Endothelial cell of umbilical vein (primary cell): ENCODE results near the gene OR56A3. TPM values are rescaled to one million over a fixed set of nuclear protein-coding genes. Genes with fewer than 3 reads are reported as not detected.

Experiments
- BruUV-seq: library from RNA; stranded (reverse); fragments of 400-500 nt; replicated peaks from 2 replicates; lab custom pipeline; 2021; lab: Mats Ljungman, UMichigan
- CTCF ChIA-PET: fragments of 300-600, 350-600 bp; sonication (Branson Sonifier 250); formaldehyde crosslinking; loops from one replicate; lab custom pipeline; 2021; ENCODE audit warnings: antibody characterized with exemption, inconsistent platforms; lab: Charles Lee
- POLR2A ChIA-PET: fragments of 300-600, 350-600 bp; sonication (Branson Sonifier 250); formaldehyde crosslinking; loops from one replicate; lab custom pipeline; 2021; ENCODE audit warnings: antibody characterized with exemption, inconsistent platforms; lab: Charles Lee
- DNase-seq: peaks from one replicate; pipeline ENCODE4 v3.0.0-alpha.2; 2011; ENCODE audit warnings: low read depth, low spot score
- FAIRE-seq: peaks from 2 replicates; lab custom pipeline; 2011; peaks lifted over from hg19 to GRCh38; lab: Jason Lieb, UNC
- H2AFZ ChIP-seq: 2 replicates; pipeline ENCODE4 v1.6.0; 2012; ENCODE audit warnings: low read depth, low read length, control low read depth, inconsistent platforms
- H3K27ac ChIP-seq: 2 replicates; pipeline ENCODE4 v1.5.1; 2011; ENCODE audit warnings: low read depth, mild to moderate bottlenecking, control low read depth, low read length, moderate library complexity; ENCODE audit not compliant: insufficient read depth
- H3K27me3 ChIP-seq, 2 experiments: 2 replicates each; pipeline versions ENCODE4 v1.6.0 to v1.6.1; 2011; ENCODE audit warnings: low read length in 2 of 2, mixed read lengths in 1 of 2; ENCODE audit not compliant: control insufficient read depth in 2 of 2, insufficient read depth in 2 of 2
- H3K36me3 ChIP-seq, 2 experiments: 2 replicates in 1 of 2; 3 replicates in 1 of 2; pipeline ENCODE4 v1.5.1; 2011; ENCODE audit warnings: low read length in 2 of 2, mild to moderate bottlenecking in 1 of 2, moderate library complexity in 1 of 2; ENCODE audit not compliant: control insufficient read depth in 2 of 2, insufficient read depth in 2 of 2; ENCODE audit errors: extremely low read depth in 1 of 2
- H3K4me1 ChIP-seq: 3 replicates; pipeline ENCODE4 v1.5.1; 2011; ENCODE audit warnings: mild to moderate bottlenecking, low read length; ENCODE audit not compliant: control insufficient read depth, insufficient read depth; ENCODE audit errors: extremely low read depth
- H3K4me2 ChIP-seq: 2 replicates; pipeline ENCODE4 v1.6.1; 2011; ENCODE audit warnings: low read length, control low read depth, mixed read lengths; ENCODE audit not compliant: insufficient read depth
- H3K4me3 ChIP-seq, 3 experiments: fragments of 200-600 bp in 1 of 3; sonication (generic), shearing (Covaris generic) in 1 of 3; replicated peaks in 1 of 3; 2 replicates each; pipeline ENCODE4 v1.5.1; 2011 to 2016; ENCODE audit warnings: control low read depth in 3 of 3, low read length in 3 of 3, mild to moderate bottlenecking in 2 of 3, inconsistent platforms in 1 of 3, low read depth in 1 of 3, moderate library complexity in 1 of 3; ENCODE audit not compliant: insufficient read depth in 1 of 3
- H3K79me2 ChIP-seq: 2 replicates; pipeline ENCODE4 v1.6.0; 2012; ENCODE audit warnings: low read length, inconsistent platforms; ENCODE audit not compliant: control insufficient read depth, insufficient read depth
- H3K9ac ChIP-seq: replicated peaks from 2 replicates; pipeline ENCODE3; 2011; ENCODE audit warnings: low read length, control low read depth; ENCODE audit not compliant: insufficient read depth; ENCODE audit errors: extremely low read depth
- H3K9me1 ChIP-seq: replicated peaks from 3 replicates; pipeline ENCODE4 v1.6.0; 2011; ENCODE audit warnings: mild to moderate bottlenecking, low read length; ENCODE audit not compliant: control insufficient read depth, insufficient read depth; ENCODE audit errors: extremely low read depth
- H3K9me3 ChIP-seq: replicated peaks from 2 replicates; pipeline ENCODE4 v1.5.1; 2012; ENCODE audit warnings: low read length, inconsistent platforms; ENCODE audit not compliant: control insufficient read depth, insufficient read depth
- H4K20me1 ChIP-seq: replicated peaks from 2 replicates; pipeline ENCODE3; 2011; ENCODE audit warnings: mild to moderate bottlenecking, low read length; ENCODE audit not compliant: control insufficient read depth, insufficient read depth; ENCODE audit errors: extremely low read depth
- CTCF ChIP-seq, 2 donors: IDR thresholded peaks; 1 replicate in 1 of 2; 2 replicates in 1 of 2; pipeline ENCODE4 v1.5.1; 2011; ENCODE audit warnings: low read length in 2 of 2, mild to moderate bottlenecking in 2 of 2, moderate library complexity in 2 of 2, control low read depth in 1 of 2, inconsistent platforms in 1 of 2, low read depth in 1 of 2; ENCODE audit not compliant: insufficient read depth in 1 of 2; ENCODE audit errors: extremely low read depth in 1 of 2
- EZH2 ChIP-seq: IDR thresholded peaks from 2 replicates; pipeline ENCODE4 v1.6.1; 2012; ENCODE audit warnings: borderline replicate concordance, low read depth, mild to moderate bottlenecking, moderate library complexity, low read length, inconsistent platforms; ENCODE audit not compliant: severe bottlenecking
- FOS ChIP-seq: IDR thresholded peaks from 2 replicates; pipeline ENCODE4 v1.6.1; 2011; ENCODE audit warnings: mild to moderate bottlenecking, low read length, moderate library complexity, borderline replicate concordance; ENCODE audit not compliant: insufficient read depth
- GATA2 ChIP-seq: IDR thresholded peaks from 2 replicates; pipeline ENCODE4 v1.7.0; 2011; ENCODE audit warnings: low read depth, mild to moderate bottlenecking, moderate library complexity, mixed read lengths, low read length; ENCODE audit not compliant: insufficient read length, insufficient read depth
- JUN ChIP-seq: IDR thresholded peaks from 2 replicates; pipeline ENCODE4 v1.6.1; 2011; ENCODE audit warnings: borderline replicate concordance, low read depth; ENCODE audit not compliant: insufficient read length, insufficient read depth
- MAX ChIP-seq: IDR thresholded peaks from 2 replicates; pipeline ENCODE4 v1.6.1; 2011; ENCODE audit not compliant: insufficient read depth, insufficient read length
- MYC ChIP-seq: IDR thresholded peaks from one replicate; pipeline ENCODE4 v1.6.1; 2011; ENCODE audit warnings: mild to moderate bottlenecking, low read depth, low read length
- POLR2A ChIP-seq: IDR thresholded peaks from 2 replicates; pipeline ENCODE4 v1.6.1; 2012; ENCODE audit warnings: low read depth, mild to moderate bottlenecking, control low read depth, low read length
- POLR2AphosphoS5 ChIP-seq: IDR thresholded peaks from 2 replicates; pipeline ENCODE4 v1.6.1; 2012; ENCODE audit warnings: low read depth, mild to moderate bottlenecking, control low read depth, low read length, moderate library complexity; ENCODE audit not compliant: insufficient read depth
- dilution Hi-C: fragments of 300-500 bp; cut with MboI; formaldehyde crosslinking; loops from one replicate; pipeline ENCODE4 v1.15.0; 2019; ENCODE audit warnings: low sequenced_read_pairs; ENCODE audit not compliant: extremely low pct_ligation_motif_present
- intact Hi-C: fragments of 100-400 bp; cut with micrococcal nuclease; formaldehyde crosslinking; loops from one replicate; pipeline ENCODE4 v1.10.0; 2022
- polyA plus RNA-seq, 4 experiments: library from polyadenylated mRNA; depleted of rRNA in 3 of 4; stranded (reverse) in 3 of 4; unstranded in 1 of 4; fragments of >200 nt; gene quantifications; 2 replicates each; pipeline versions ENCODE4 v1.2.1 to v1.2.3, GENCODE V29; 2011 to 2012; ENCODE audit warnings: missing spikeins in 1 of 4
- total RNA-seq: library from RNA; stranded (reverse); gene quantifications from 2 replicates; pipeline ENCODE4 v1.2.3, GENCODE V29; 2021

Gene OR56A3
- total and polyA plus RNA-seq, 2 donors (not counting 3 experiments of a cell fraction or from before 2014, with no cell fraction given): not detected

DNA sequence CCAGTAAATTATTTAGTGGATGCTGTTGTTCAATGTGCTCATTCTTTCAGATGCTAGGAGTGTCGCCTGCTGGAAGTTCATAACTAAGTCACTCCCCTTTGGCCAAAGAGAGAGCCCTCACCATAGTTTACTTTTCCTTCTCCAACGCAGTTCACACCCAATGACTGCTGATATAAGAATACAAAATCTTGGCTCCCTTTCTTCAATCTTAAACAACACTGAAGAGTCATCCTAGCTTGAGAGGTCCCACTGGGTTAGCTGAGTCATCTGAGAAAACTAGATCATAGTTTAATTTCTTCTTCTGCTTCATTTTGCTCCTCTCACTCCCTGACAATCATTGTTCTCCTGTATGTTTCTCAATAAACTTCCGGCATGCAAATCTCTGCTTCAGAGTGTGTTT, 50.1 kb downstream of the OR56A3 start:
- dilution Hi-C loops: no loop called here
- CTCF ChIA-PET: interaction anchor here (0.7 to 2.6 kb wide), 22 partner anchors 8 to 387 kb away, joined by 3 to 90 read pairs (median 4); no protein-coding TSS in a partner anchor
- no TSS peak for BruUV-seq
- Histone ChIP-seq H3K36me3 (no peaks in the 10 kb centered on the region), H3K9ac (no peak overlapping the region), H3K4me1 (no peaks in the 10 kb centered on the region), H3K9me1 (no peaks in the 10 kb centered on the region), H3K27me3 (no peaks in the 10 kb centered on the region), H3K9me3 (no peaks in the 10 kb centered on the region), H3K27ac (no peak overlapping the region), H4K20me1 (no peaks in the 10 kb centered on the region), H2AFZ (no peak overlapping the region), H3K4me2 (no peak overlapping the region), H3K4me3 (no peak overlapping the region), H3K79me2 (no peaks in the 10 kb centered on the region)
- FAIRE-seq (no peak), DNase-seq (no peak)
- no peak for TF ChIP-seq FOS
- no peak for TF ChIP-seq CTCF (IDR thresholded peaks at IDR 0.05; ENCODE audit: extremely low read depth in 1 of 2, insufficient read depth in 1 of 2, low read depth in 1 of 2, low read length in 2 of 2)
- no peak for TF ChIP-seq POLR2AphosphoS5
- no peak for TF ChIP-seq JUN
- TF ChIP-seq EZH2: no peak
- no peak for TF ChIP-seq POLR2A
- no peak for TF ChIP-seq MAX
- no peak for TF ChIP-seq GATA2
- TF ChIP-seq MYC: no peak
- intact Hi-C loops: no loop called here
- POLR2A ChIA-PET: no interaction called here
